ENCODE data around the gene DNAJC10. TPM values are rescaled to one million over a fixed set of nuclear protein-coding genes. Genes with fewer than 3 reads are reported as not detected.

DNAJC10 gene
- total RNA-seq, 1 donor from 2014 or later = 79.1 TPM

GRCh38 chr2:182827182-182827879, 111.3 kb downstream of the DNAJC10 start:
- intact Hi-C loops (cut with micrococcal nuclease) = no loop called here

GRCh38 chr2:182831101-182831500, 115.0 kb downstream of the DNAJC10 start:
- intact Hi-C loops (cut with micrococcal nuclease) = no loop called here

GRCh38 chr2:182831921-182832320, 115.9 kb downstream of the DNAJC10 start:
- intact Hi-C loops (cut with micrococcal nuclease) = no loop called here

- intact Hi-C loops (cut with micrococcal nuclease) = no loop called here
Measured at GRCh38 chr2:182833084-182833854, 117.2 kb downstream of the DNAJC10 start.

- intact Hi-C loops (cut with micrococcal nuclease) = no loop called here
Measured at GRCh38 chr2:182834293-182834692, 118.2 kb downstream of the DNAJC10 start.

GRCh38 chr2:182836451-182836850, 120.4 kb downstream of the DNAJC10 start:
- intact Hi-C loops (cut with micrococcal nuclease) = no loop called here

Other genes with a start within 250 kb of the DNAJC10 start
- not detected in 2 replicates for gene FRZB, start 150.4 kb downstream of the DNAJC10 start, total RNA-seq